DMS53 treated with DMSO at 0.1 percent for 48 hours (cell line): ENCODE data around the gene ALLC.

Source experiments
- DNase-seq: peaks from one replicate; lab custom pipeline; 2025; ENCODE audit not compliant: unreplicated experiment; lab: John Stamatoyannopoulos, UW

Gene ALLC

DNA sequence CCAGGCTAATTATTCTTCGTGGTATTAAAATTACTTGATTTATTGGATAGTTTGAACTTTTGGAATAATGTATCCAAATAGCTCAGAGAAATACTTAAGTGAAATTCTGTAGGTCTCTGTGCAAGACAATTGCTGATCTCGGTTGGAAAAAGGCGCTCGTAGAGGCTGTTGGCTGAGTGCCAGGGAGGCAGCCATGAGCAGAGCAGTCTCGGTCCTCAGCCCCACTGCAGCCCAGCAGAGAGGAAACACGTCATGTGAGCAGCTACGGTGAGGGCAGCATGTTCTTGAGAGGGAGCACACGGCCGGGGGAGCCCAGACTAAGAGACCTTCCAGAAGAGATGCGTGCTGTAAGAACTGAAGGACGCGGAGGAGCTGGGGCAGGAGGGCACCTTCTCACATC, 87.9 kb downstream of the ALLC start:
- no peak for DNase-seq

DNA sequence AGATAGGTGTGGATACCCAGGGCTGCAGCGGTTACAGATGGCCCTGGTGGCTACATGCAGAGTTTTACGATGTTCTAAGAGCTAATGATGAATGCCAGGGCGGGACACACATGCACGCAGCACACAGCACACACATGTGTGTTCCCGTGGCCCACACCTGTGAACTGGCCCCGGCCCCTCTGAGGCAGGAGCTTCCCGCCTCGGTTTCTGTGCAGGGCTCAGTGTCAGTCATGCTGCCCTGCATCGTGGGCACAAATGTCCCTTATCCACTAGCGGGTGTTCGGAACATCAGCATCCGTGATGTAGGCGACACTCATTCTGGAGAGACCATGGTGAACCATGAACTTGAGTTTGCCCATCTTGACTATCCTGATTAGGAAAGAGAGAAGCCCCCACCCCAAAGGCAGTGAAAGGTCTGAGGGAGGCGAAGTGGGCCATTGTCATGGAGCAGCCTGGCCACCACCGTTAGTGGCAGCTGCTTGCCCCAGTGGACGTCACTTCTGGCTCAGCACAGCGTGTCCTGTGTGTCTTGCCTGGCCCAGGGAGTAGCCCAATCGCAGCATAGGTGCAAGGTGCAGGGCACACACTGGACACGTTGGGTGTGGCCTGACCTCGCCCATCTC, 89.1 kb downstream of the ALLC start:
- DNase-seq, result no peak

DNA sequence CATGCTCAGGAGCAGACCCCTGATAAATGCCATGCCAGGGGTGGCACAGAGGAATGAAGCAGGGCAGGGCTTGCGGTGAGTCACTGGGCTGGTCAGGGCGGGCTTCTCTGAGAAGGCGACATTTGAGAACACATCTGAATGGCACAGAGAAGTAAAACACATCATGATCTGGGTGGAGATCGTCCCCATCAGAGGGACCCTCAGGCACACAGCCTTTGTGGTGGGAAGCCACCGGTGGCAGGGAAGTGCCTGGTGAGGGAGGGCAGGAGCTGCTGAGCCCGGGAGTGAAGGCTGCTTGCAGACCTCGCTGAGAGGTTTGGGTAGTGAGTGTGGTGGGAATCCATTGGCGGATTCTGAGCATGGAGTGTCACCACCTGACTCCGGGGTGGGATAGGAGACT, 89.8 kb downstream of the ALLC start:
- DNase-seq, result no peak

DNA sequence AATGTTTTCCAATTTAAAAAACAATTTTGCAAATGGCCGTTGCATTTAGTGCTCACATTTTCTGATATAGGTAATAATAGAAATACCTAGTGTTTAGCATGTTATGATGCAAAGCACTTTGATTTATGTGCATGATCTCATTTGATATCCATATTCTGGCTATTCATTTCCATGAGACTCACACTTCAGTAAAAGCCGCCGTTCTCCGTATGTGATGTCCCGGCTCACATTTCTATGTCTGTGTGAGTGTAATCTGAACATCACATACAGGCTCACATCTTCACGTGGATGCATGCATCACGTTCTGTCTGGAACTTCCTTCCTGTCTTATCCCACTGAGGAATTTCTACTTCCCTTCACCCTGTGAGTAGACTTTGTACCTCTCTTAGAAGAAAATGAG, 91.2 kb downstream of the ALLC start:
- DNase-seq, result no peak

DNA sequence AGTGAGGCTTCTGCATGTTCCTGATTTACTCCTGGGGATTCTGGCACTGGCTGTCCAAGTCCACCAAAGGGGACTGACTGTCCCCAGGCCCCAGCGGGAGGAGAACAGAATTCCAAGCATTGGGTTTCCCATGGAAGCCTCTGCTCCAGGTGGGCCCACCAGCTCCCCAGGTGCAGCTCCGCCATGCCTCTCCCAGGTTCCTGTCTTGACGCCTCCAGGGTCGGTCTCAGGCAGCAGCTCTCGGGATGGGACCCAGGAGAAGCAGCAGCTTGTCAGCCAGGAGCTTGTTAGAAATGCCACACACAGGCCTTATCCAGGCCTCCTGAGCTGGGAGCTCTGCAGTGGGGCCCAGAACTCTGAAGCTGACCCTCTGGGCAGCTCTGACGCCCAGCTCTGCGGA, 93.3 kb downstream of the ALLC start:
- no peak for DNase-seq

DNA sequence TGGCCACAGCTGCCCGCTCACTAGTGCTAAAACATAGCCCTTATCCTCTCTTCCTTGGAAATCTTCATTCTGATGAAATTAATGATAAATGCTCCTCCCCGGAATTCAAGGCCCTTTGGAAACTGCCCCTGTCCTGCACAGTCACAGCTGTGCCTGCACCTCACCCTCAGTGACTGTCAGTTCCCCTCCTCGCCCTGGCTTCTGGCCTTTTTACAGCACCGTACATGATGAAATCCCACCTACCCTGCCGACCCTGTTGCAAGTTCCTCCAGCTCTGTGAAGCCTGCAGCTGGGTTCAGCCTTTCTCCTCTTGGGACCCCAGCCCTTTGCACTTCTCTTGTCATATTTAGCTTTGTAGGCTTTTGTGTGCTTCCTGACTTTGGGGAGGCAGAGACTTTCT, 93.8 kb downstream of the ALLC start:
- no peak for DNase-seq
